GM12891 (cell line): ENCODE measurements around the gene WNT2B.

Source experiments
- POLR2A ChIP-seq: IDR thresholded peaks from 2 replicates; pipeline ENCODE4 v1.6.1; 2011; ENCODE audit warnings: low read depth, low read length, control low read depth
- POLR2AphosphoS5 ChIP-seq: IDR thresholded peaks from 2 replicates; pipeline ENCODE4 v1.6.1; 2011; ENCODE audit warnings: low read depth, low read length, control low read depth
- POU2F2 ChIP-seq: IDR thresholded peaks from 2 replicates; pipeline ENCODE4 v1.6.1; 2011; ENCODE audit warnings: low read depth, mild to moderate bottlenecking, control low read depth, low read length, moderate library complexity
- TAF1 ChIP-seq: IDR thresholded peaks from 2 replicates; pipeline ENCODE4 v1.6.1; 2011; ENCODE audit warnings: low read depth, low read length, control low read depth

DNA sequence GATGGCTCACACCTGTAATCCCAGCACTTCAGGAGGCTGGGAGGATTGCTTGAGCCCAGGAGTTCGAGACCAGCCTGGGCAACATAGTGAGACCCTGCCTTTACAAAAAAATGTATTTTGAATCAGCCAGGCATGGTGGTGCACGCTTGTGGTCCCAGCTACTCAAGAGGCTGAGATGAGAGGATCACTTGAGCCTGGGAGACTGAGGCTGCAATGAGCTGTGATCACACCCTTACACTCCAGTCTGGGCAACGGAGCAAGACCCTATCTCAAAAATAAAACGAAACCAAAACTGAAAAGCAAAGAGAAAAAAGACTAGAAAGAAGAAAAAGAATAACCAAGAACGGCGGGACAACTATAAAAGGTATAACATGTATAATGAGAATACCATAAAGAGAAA, 15.4 kb upstream of the WNT2B start:
- no peak for TF ChIP-seq POLR2A
- TF ChIP-seq POLR2AphosphoS5, result no peak
- no peak for TF ChIP-seq TAF1
- TF ChIP-seq POU2F2, result no peak
